H1 (cell line): ENCODE results near the gene SMOC2. TPM values are rescaled to one million over a fixed set of nuclear protein-coding genes. Genes with fewer than 3 reads are reported as not detected.

ENCODE experiments used
- CTCF ChIA-PET: fragments of 300-600 bp; sonication (Branson Sonifier 250); formaldehyde crosslinking; loops from one replicate; lab custom pipeline; 2021; ENCODE audit not compliant: partially characterized antibody; lab: Charles Lee
- POLR2A ChIA-PET: fragments of 300-600 bp; sonication (Branson Sonifier 250); formaldehyde crosslinking; loops from one replicate; lab custom pipeline; 2021; ENCODE audit warnings: inconsistent platforms; ENCODE audit not compliant: partially characterized antibody; lab: Charles Lee
- DNase-seq, 2 experiments: peaks; one replicate each; pipeline versions ENCODE4 v3.0.0 to v3.0.0-alpha.2; 2010 to 2022; ENCODE audit warnings: low spot score in 2 of 2, low read depth in 1 of 2, mixed read lengths in 1 of 2
- FAIRE-seq: peaks from 2 replicates; lab custom pipeline; 2011; peaks lifted over from hg19 to GRCh38; lab: Jason Lieb, UNC
- H2AFZ ChIP-seq: 2 replicates; pipeline ENCODE4 v1.8.1; 2012; ENCODE audit warnings: low read length, inconsistent platforms
- H2AK5ac ChIP-seq: 2 replicates; pipeline ENCODE4 v1.6.1; 2013; ENCODE audit warnings: low read depth, low read length
- H2BK120ac ChIP-seq: replicated peaks from 2 replicates; pipeline ENCODE3; 2013; ENCODE audit warnings: low read depth, low read length, inconsistent platforms
- H2BK12ac ChIP-seq: 2 replicates; pipeline ENCODE4 v1.6.1; 2013; ENCODE audit warnings: low read depth, low read length
- H2BK15ac ChIP-seq: 2 replicates; pipeline ENCODE4 v1.6.1; 2013; ENCODE audit warnings: low read length
- H2BK20ac ChIP-seq: 2 replicates; pipeline ENCODE4 v1.6.1; 2013; ENCODE audit warnings: low read length
- H2BK5ac ChIP-seq: 2 replicates; pipeline ENCODE4 v1.6.1; 2013; ENCODE audit warnings: low read depth, low read length
- H3K14ac ChIP-seq: 2 replicates; pipeline ENCODE4 v1.6.1; 2013; ENCODE audit warnings: inconsistent platforms; ENCODE audit not compliant: insufficient read length
- H3K18ac ChIP-seq: 2 replicates; pipeline ENCODE4 v1.6.1; 2013; ENCODE audit warnings: low read length; ENCODE audit errors: extremely low read depth
- H3K23ac ChIP-seq: 2 replicates; pipeline ENCODE4 v1.6.1; 2013; ENCODE audit warnings: inconsistent platforms; ENCODE audit not compliant: insufficient read length
- H3K23me2 ChIP-seq: 2 replicates; pipeline ENCODE4 v1.6.1; 2013; ENCODE audit warnings: low read depth, low read length
- H3K27ac ChIP-seq: 2 replicates; pipeline ENCODE4 v1.6.1; 2011; ENCODE audit warnings: low read depth, low read length, inconsistent platforms
- H3K27me3 ChIP-seq, 4 experiments: replicated peaks in 1 of 4; 1 replicate in 1 of 4; 2 replicates in 3 of 4; pipeline versions ENCODE4 v1.6.1 to v1.8.1; 2011 to 2013; ENCODE audit warnings: low read length in 3 of 4, mild to moderate bottlenecking in 3 of 4, inconsistent platforms in 2 of 4, mixed read lengths in 2 of 4, moderate library complexity in 1 of 4; ENCODE audit not compliant: control insufficient read depth in 3 of 4, insufficient read depth in 3 of 4; ENCODE audit errors: extremely low read depth in 1 of 4
- H3K36me3 ChIP-seq, 4 experiments: 2 replicates each; pipeline versions ENCODE4 v1.6.1 to v1.8.1; 2011 to 2013; ENCODE audit warnings: mild to moderate bottlenecking in 4 of 4, low read length in 3 of 4, moderate library complexity in 2 of 4, control low read depth in 1 of 4, inconsistent platforms in 1 of 4; ENCODE audit not compliant: insufficient read depth in 4 of 4, control insufficient read depth in 2 of 4
- H3K4ac ChIP-seq: replicated peaks from 2 replicates; pipeline ENCODE3; 2013; ENCODE audit warnings: low read length, low read depth, mixed read lengths, inconsistent platforms; ENCODE audit not compliant: insufficient read length
- H3K4me1 ChIP-seq, 4 experiments: replicated peaks in 1 of 4; 1 replicate in 1 of 4; 2 replicates in 3 of 4; pipeline versions ENCODE4 v1.6.1 to v1.8.1; 2011 to 2013; ENCODE audit warnings: low read length in 3 of 4, inconsistent platforms in 2 of 4, mixed read lengths in 1 of 4; ENCODE audit not compliant: insufficient read depth in 4 of 4, control insufficient read depth in 3 of 4
- H3K4me2 ChIP-seq, 2 experiments: 2 replicates each; pipeline versions ENCODE4 v1.6.1 to v1.8.1; 2011 to 2013; ENCODE audit warnings: low read depth in 2 of 2, low read length in 2 of 2, control low read depth in 1 of 2, inconsistent platforms in 1 of 2, mild to moderate bottlenecking in 1 of 2; ENCODE audit not compliant: insufficient read depth in 1 of 2
- H3K4me3 ChIP-seq, 4 experiments: fragments of 200-600, 300-600 bp in 1 of 4; sonication (generic), shearing (Covaris generic), sonication (Bioruptor Twin) in 1 of 4; 2 replicates each; pipeline versions ENCODE4 v1.5.1 to v1.8.1; 2011 to 2016; ENCODE audit warnings: low read length in 4 of 4, low read depth in 3 of 4, control low read depth in 2 of 4, inconsistent platforms in 2 of 4, mild to moderate bottlenecking in 2 of 4, mixed read lengths in 1 of 4, moderate library complexity in 1 of 4; ENCODE audit not compliant: insufficient read depth in 2 of 4; ENCODE audit errors: extremely low read depth in 1 of 4
- H3K56ac ChIP-seq: replicated peaks from 2 replicates; pipeline ENCODE3; 2013; ENCODE audit warnings: low read depth, mild to moderate bottlenecking, mixed read lengths, low read length, inconsistent platforms; ENCODE audit not compliant: insufficient read length
- H3K79me1 ChIP-seq: 2 replicates; pipeline ENCODE4 v1.6.1; 2013; ENCODE audit warnings: low read depth, low read length, control low read depth
- H3K79me2 ChIP-seq, 2 experiments: 2 replicates each; pipeline versions ENCODE4 v1.6.1 to v1.8.1; 2012 to 2013; ENCODE audit warnings: low read length in 2 of 2, mild to moderate bottlenecking in 2 of 2, inconsistent platforms in 1 of 2; ENCODE audit not compliant: insufficient read depth in 2 of 2, control insufficient read depth in 1 of 2
- H3K9ac ChIP-seq, 4 experiments: replicated peaks in 1 of 4; 1 replicate in 1 of 4; 2 replicates in 3 of 4; pipeline versions ENCODE4 v1.6.1 to v1.8.1; 2011 to 2013; ENCODE audit warnings: low read depth in 3 of 4, low read length in 3 of 4, control low read depth in 2 of 4, mild to moderate bottlenecking in 2 of 4, moderate library complexity in 2 of 4, inconsistent platforms in 1 of 4; ENCODE audit errors: extremely low read depth in 1 of 4
- H3K9me3 ChIP-seq, 2 experiments: 2 replicates each; pipeline versions ENCODE4 v1.6.1 to v1.8.1; 2012 to 2013; ENCODE audit warnings: mild to moderate bottlenecking in 2 of 2, moderate library complexity in 2 of 2, control low read depth in 1 of 2, inconsistent platforms in 1 of 2, low read depth in 1 of 2, low read length in 1 of 2, mixed read lengths in 1 of 2; ENCODE audit not compliant: insufficient read depth in 2 of 2
- H4K20me1 ChIP-seq, 2 experiments: replicated peaks in 1 of 2; 2 replicates each; pipeline versions ENCODE3 to v1.8.1; 2011 to 2013; ENCODE audit warnings: inconsistent platforms in 2 of 2, low read length in 2 of 2, mild to moderate bottlenecking in 1 of 2; ENCODE audit not compliant: insufficient read depth in 2 of 2, control insufficient read depth in 1 of 2
- H4K5ac ChIP-seq: 2 replicates; pipeline ENCODE4 v1.6.1; 2013; ENCODE audit warnings: low read length, low read depth, mixed read lengths, inconsistent platforms; ENCODE audit not compliant: insufficient read length
- H4K8ac ChIP-seq: 2 replicates; pipeline ENCODE4 v1.8.0; 2013; ENCODE audit warnings: mild to moderate bottlenecking, moderate library complexity, low read length, inconsistent platforms; ENCODE audit not compliant: insufficient read depth; ENCODE audit errors: extremely low read depth
- H4K91ac ChIP-seq: replicated peaks from 2 replicates; pipeline ENCODE3; 2013; ENCODE audit warnings: low read length, mixed read lengths, inconsistent platforms; ENCODE audit not compliant: insufficient read length
- BACH1 ChIP-seq: IDR thresholded peaks from 2 replicates; pipeline ENCODE4 v1.6.1; 2012; ENCODE audit warnings: low read length, improper control_type of control experiment
- CHD1 ChIP-seq: IDR thresholded peaks from 2 replicates; pipeline ENCODE4 v1.6.1; 2012; ENCODE audit warnings: low read depth, low read length, improper control_type of control experiment
- GABPA ChIP-seq: IDR thresholded peaks from 2 replicates; pipeline ENCODE4 v1.6.1; 2011; ENCODE audit warnings: mild to moderate bottlenecking, low read length, moderate library complexity, borderline replicate concordance; ENCODE audit not compliant: insufficient read depth
- JUND ChIP-seq: IDR thresholded peaks from 2 replicates; pipeline ENCODE4 v1.6.1; 2011; ENCODE audit warnings: mild to moderate bottlenecking, improper control_type of control experiment, low read length
- KDM1A ChIP-seq: fragments of 200-600, 300-600 bp; sonication (generic); IDR thresholded peaks from 2 replicates; pipeline ENCODE4 v1.7.1; 2016; ENCODE audit warnings: mild to moderate bottlenecking, low read length, borderline replicate concordance
- PHF8 ChIP-seq: fragments of 200-600 bp; sonication (generic); conservative IDR thresholded peaks from 2 replicates; pipeline ENCODE4 v1.7.1; 2012; ENCODE audit warnings: low read depth, mild to moderate bottlenecking, inconsistent platforms, low read length, moderate library complexity
- POLR2A ChIP-seq, 2 experiments: IDR thresholded peaks; 1 replicate in 1 of 2; 2 replicates in 1 of 2; pipeline ENCODE4 v1.6.1; 2011; ENCODE audit warnings: low read depth in 2 of 2, low read length in 2 of 2, mild to moderate bottlenecking in 2 of 2; ENCODE audit errors: control extremely low read depth in 1 of 2
- POLR2AphosphoS5 ChIP-seq: IDR thresholded peaks from 2 replicates; pipeline ENCODE4 v1.6.1; 2011; ENCODE audit warnings: low read depth, low read length
- RFX5 ChIP-seq: IDR thresholded peaks from 2 replicates; pipeline ENCODE4 v1.6.1; 2011; ENCODE audit warnings: low read depth, low read length, improper control_type of control experiment, borderline replicate concordance
- SAP30 ChIP-seq: fragments of 300-600 bp; sonication (generic); IDR thresholded peaks from 2 replicates; pipeline ENCODE4 v1.7.1; 2012; ENCODE audit warnings: low read length, moderate library complexity, mild to moderate bottlenecking, inconsistent platforms; ENCODE audit not compliant: insufficient read depth, insufficient replicate concordance
- SIN3A ChIP-seq, 2 experiments: IDR thresholded peaks in 1 of 2; conservative IDR thresholded peaks in 1 of 2; 2 replicates each; pipeline ENCODE4 v1.6.1; 2011 to 2012; ENCODE audit warnings: low read length in 2 of 2, improper control_type of control experiment in 1 of 2, low read depth in 1 of 2, mild to moderate bottlenecking in 1 of 2
- SP4 ChIP-seq: IDR thresholded peaks from 2 replicates; pipeline ENCODE4 v1.6.1; 2012; ENCODE audit warnings: low read length, inconsistent platforms
- SUZ12 ChIP-seq: fragments of 200-600 bp; sonication (generic); IDR thresholded peaks from 2 replicates; pipeline ENCODE4 v1.6.1; 2012; ENCODE audit warnings: mild to moderate bottlenecking, inconsistent platforms, low read length, moderate library complexity, mixed read lengths
- TEAD4 ChIP-seq: IDR thresholded peaks from 2 replicates; pipeline ENCODE4 v1.6.1; 2012; ENCODE audit warnings: low read depth, low read length, inconsistent platforms, mixed read lengths
- WGBS, 2 experiments: shearing (Covaris generic) in 1 of 2; methylation state at CpG; one replicate each; pipeline versions ENCODE4 v1.1.6 to v1.1.7; 2013 to 2015; ENCODE audit warnings: low lambda C conversion rate in 2 of 2, mixed read lengths in 2 of 2, inconsistent platforms in 1 of 2, low coverage in 1 of 2, missing lambda C conversion rate in 1 of 2; ENCODE audit not compliant: insufficient replicate concordance in 2 of 2, insufficient coverage in 1 of 2, insufficient read length in 1 of 2; ENCODE audit errors: extremely low coverage in 1 of 2, missing lambda C conversion rate in 1 of 2; 5-methylcytosine and 5-hydroxymethylcytosine counted together
- polyA plus RNA-seq, 7 experiments: library from polyadenylated mRNA; depleted of rRNA in 3 of 7; stranded (reverse) in 5 of 7; unstranded in 2 of 7; fragments of >200 nt in 5 of 7; fragments of 200-250 nt in 2 of 7; gene quantifications; 1 replicate in 5 of 7; 2 replicates in 1 of 7; 4 replicates in 1 of 7; pipeline versions ENCODE4 v1.2.1 to v1.2.3, GENCODE V29; 2011 to 2013; ENCODE audit warnings: missing spikeins in 2 of 7, mixed read lengths in 2 of 7
- total RNA-seq: library from RNA; stranded (reverse); fragmentation: NEBNext Ultra II Directional; extraction: Animal tissue kit (Norgen Biotek cat#: 25700); gene quantifications from 2 replicates; pipeline ENCODE4 v1.2.1, GENCODE V29; 2021

SMOC2 gene
- total and polyA plus RNA-seq, 2 of the 8 experiments (the other 6 are each of a cell fraction or from before 2014, with no cell fraction given), result 7.7 to 8.5 TPM

GRCh38 chr6:168662301-168662936 lies 221.4 kb downstream of the SMOC2 start:
- Histone ChIP-seq H3K27ac (no peak overlapping the region), H2BK5ac (no peak overlapping the region), H3K9me3 (0 out of 4 replicates have a peak, but pooled peaks cover 0 to 3% of the 10 kb centered on the region in 2 experiments), H3K36me3 (no peaks in the 10 kb centered on the region), H3K27me3 (no peaks in the 10 kb centered on the region), H4K91ac (no peak overlapping the region), H3K79me1 (no peaks in the 10 kb centered on the region), H3K4me2 (no peak overlapping the region), H2BK20ac (no peak overlapping the region), H3K9ac (no peak overlapping the region), H3K23ac (no peak overlapping the region), H4K5ac (no peak overlapping the region), H3K79me2 (no peaks in the 10 kb centered on the region), H2BK15ac (no peak overlapping the region; the same call in 1 of the 2 replicates), H2BK12ac (no peak overlapping the region), H3K14ac (no peak overlapping the region), H4K8ac (no peak overlapping the region), H3K4ac (no peak overlapping the region), H3K4me3 (no peak overlapping the region), H2BK120ac (no peak overlapping the region), H3K23me2 (peaks cover 11% of the 10 kb centered on the region; the same call in 1 of the 2 replicates), H3K4me1 (peaks cover 0 to 7% (median 4%) of the 10 kb centered on the region in 4 experiments; a peak in 3 of 7 replicates), H4K20me1 (no peaks in the 10 kb centered on the region), H3K18ac (no peak overlapping the region), H2AK5ac (no peak overlapping the region), H2AFZ (no peak overlapping the region), H3K56ac (no peak overlapping the region)
- DNase-seq (peak in 1 of 2 experiments; percentile 16), FAIRE-seq (no peak)
- WGBS, 2 experiments, result 91% methylated on average over 15 of the region's 17 CpGs; no CpG with 5 or more reads in 1 of the 2 experiments
- CTCF ChIA-PET, result interaction anchor here (1.1 to 1.8 kb wide), 3 partner anchors 50 to 293 kb away, joined by 3 to 12 read pairs (median 5); no protein-coding TSS in a partner anchor
- POLR2A ChIA-PET, result no interaction called here
- no peak for TF ChIP-seq SIN3A (conservative IDR thresholded peaks at IDR 0.05 in 1 of 2, IDR thresholded peaks at IDR 0.05 in 1 of 2; ENCODE audit: low read depth in 1 of 2, low read length in 2 of 2)
- no peak for TF ChIP-seq JUND
- TF ChIP-seq POLR2A (IDR thresholded peaks at IDR 0.05; ENCODE audit: control extremely low read depth in 1 of 2, low read depth in 2 of 2, low read length in 2 of 2), result no peak
- TF ChIP-seq TEAD4, result no peak
- TF ChIP-seq CHD1, result no peak
- no peak for TF ChIP-seq GABPA
- TF ChIP-seq SUZ12, result no peak
- TF ChIP-seq PHF8, result no peak
- TF ChIP-seq RFX5, result no peak
- no peak for TF ChIP-seq SP4
- TF ChIP-seq BACH1, result no peak
- no peak for TF ChIP-seq SAP30
- TF ChIP-seq POLR2AphosphoS5, result no peak
- no peak for TF ChIP-seq KDM1A
